SIG-M5 treated with dmso at 0.1 percent for 504 hours (cell line): Measurements from ENCODE around the gene RNF224.

ENCODE experiments used
- DNase-seq: peaks from one replicate; lab custom pipeline; 2025; ENCODE audit not compliant: unreplicated experiment; lab: John Stamatoyannopoulos, UW

The RNF224 gene

DNA sequence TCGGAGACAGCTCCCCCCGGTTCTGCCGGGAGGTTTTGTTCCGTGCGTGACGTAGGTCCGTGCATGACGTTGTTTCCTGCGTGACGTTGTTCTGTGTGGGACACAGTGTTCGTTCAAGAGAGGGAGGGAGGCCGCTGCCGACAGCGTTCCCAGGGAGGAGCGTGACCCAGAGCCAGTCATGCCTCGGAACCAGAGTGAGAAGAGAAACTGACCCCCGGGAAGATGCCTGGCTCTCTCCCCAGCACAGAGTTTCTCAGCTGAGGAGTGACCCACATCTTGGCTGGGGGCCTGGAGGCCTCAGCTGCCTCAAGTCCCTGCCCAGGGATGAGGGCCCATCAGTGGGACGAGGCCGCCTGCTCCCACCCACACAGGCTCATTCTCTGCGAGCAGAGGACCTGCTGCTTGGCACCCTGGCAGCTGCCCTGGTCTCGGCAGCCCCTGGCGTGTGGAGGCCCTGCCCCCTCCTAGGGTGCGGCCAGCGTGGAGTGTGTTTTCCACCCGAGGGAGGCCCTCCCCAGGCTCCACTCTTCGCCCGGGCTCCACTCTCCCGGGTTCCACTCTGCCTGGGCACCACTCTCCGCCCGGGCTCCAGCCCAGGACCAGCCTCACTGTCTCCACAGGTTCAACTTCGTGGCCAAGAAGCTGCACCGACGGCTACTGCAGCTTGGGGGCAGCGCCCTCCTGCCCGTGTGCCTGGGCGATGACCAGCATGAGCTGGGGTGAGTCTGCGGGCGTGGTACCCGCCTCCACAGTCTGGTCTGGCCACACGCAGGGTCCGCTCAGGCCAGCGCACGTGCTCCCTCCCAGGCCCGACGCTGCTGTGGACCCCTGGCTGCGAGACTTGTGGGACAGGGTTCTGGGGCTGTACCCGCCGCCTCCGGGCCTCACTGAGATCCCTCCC is 13.9 kb upstream of the RNF224 start:
- DNase-seq = no peak

GRCh38 chr9:137214620-137215019 is 12.7 kb upstream of the RNF224 start:
- no peak for DNase-seq

DNA sequence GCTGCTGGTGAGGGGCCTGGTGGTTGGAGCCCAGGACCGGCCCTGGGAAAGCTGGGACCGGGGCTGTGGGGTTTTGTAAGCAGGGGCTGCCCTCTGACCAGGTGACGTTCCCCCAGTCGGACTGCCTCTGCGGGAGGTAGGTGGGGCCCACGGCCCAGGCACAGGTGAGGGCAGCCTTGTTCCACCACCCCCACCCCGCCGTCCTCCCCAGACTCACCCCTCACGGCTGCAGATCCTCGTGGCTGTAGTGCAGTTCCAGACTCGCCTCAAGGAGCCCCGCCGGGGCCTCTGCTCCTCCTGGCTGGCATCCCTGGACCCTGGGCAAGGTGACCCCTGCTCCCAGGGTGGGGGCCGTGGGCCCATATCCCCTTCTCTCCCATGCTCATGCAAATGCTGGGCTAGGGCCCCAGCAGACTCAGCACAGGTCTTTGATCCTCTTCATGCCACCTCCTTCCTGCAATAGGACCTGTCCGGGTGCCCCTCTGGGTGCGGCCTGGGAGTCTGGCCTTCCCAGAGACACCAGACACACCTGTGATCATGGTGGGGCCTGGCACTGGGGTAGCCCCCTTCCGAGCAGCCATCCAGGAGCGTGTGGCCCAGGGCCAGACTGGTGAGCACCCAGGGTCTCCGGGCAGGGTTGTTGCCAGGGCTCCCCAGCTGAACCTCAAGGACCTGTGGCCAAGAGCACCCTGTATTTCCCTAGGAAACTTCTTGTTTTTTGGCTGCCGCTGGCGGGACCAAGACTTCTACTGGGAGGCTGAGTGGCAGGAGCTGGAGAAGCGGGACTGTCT is 11.9 kb upstream of the RNF224 start:
- DNase-seq = no peak

GRCh38 chr9:137216188-137216965 is 10.9 kb upstream of the RNF224 start:
- DNase-seq = no peak

DNA sequence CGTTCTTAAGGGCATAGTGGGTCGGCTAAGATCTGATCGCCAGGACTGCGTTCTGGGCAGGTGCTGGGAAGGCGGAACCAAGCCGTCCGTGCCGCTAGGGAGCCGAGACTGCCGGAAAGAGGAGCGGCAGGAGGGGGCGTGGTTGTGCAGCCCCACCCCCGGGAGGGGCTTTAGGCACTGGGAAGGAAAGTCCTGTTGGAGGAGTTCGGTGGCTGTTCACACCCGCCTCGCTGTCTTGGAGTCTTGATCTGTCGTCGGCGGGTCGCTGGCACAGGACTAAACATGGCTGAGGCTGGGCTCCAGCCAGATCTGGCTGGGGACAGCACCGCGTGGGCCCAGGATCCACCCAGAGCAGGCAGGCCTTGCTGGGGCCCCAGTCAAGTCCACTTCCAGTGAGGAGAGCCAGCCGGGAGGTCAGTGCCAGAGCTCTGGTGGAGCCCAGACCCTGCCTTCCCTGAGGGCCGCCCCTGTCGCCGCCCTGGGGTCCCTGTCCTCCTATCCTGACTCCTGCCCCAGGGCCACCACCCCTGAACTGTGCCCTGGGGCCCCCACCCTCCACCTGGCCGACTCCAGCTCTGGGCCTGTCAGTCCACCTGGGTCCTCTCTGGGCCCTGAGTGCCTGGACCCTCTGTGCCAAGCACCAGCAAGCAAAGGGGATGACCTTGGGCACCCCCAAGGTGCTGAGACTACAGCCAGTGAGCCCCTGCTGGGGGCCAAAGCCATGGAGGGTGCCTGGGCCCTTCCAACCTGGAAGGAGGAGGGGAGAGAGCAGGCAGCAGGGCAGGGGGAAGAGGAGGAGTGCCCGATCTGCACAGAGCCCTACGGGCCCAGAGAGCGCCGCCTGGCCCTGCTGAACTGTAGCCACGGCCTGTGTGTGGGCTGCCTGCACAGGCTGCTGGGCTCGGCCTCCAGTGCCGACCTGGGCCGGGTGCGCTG is 9.8 kb upstream of the RNF224 start:
- peak; percentile 32 for DNase-seq

- DNase-seq = no peak
Measured at GRCh38 chr9:137218212-137218753, 9.0 kb upstream of the RNF224 start.

DNA sequence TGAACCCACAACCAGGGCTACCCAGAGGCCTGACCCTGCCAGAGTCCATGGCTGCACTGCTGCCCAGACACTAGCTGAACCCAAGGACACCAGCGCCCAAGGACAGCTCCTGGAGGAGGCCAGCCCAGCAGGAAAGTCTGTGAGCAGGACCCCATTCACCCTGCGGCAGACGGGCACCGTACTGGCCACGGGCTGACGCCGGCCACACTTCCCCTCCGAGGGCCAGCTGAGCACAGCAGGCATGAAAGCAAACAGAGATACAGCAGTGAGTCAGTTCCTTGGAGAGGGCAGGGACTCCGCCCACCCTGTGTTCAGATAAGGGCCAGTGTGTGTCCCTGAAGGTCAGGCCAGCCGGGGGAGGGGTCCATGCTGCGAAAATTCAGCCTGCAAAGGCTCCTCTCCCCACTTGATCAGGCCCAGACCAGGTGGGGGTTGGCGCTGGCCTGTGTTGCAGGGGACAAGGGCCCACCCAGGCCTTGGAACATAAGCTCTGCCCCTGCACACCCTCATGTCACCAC is 8.5 kb upstream of the RNF224 start:
- no peak for DNase-seq

DNA sequence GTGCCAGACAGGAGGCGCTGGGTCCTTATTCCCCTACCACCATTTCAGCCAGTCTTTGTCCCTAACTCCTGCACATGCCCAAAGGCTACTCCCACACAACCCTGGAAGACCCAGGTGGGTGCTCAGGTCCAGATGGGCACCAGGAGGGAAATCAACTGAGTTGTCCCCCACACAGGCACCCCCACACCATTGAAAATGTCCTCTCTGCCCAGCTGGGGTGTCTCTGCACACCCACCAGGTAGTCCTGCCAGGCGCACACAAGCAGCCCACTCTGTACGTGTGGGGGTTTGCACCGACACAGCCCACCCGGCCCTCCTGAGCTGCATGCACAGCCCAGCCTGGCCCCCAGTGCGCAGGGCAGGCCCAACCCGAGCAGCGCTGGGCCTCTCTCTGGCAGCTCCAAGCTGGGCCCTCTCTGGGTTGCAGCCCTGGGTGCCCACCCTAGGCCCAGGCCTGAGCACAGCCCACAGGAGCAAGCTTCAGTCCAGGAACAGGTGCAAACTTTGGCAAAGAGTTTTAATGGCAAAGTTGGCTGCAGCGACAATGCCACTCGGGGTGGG is 7.5 kb upstream of the RNF224 start:
- DNase-seq = no peak

GRCh38 chr9:137220317-137221094 is 6.8 kb upstream of the RNF224 start:
- DNase-seq = no peak

DNA sequence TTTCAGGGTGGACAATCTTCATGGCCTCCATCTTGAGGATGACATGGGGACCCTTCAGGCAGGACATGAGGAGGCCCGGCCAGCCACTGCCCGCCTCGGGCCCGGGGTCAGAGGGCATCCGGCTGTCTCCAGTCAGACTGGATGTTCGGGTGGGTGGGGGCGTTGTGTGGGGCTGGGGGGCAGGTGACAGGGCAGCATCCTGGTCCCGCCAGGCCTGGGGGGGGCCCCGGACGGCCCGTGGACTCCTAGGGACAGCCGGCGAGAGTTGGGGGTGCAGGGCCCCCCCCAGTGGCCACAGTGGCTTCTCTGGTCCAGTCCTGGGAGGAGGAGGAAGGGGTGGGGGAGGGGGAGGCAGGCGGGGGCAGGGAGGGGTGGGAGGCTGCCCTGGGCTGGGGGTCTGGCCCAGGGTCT is 6.2 kb upstream of the RNF224 start:
- DNase-seq = no peak

DNA sequence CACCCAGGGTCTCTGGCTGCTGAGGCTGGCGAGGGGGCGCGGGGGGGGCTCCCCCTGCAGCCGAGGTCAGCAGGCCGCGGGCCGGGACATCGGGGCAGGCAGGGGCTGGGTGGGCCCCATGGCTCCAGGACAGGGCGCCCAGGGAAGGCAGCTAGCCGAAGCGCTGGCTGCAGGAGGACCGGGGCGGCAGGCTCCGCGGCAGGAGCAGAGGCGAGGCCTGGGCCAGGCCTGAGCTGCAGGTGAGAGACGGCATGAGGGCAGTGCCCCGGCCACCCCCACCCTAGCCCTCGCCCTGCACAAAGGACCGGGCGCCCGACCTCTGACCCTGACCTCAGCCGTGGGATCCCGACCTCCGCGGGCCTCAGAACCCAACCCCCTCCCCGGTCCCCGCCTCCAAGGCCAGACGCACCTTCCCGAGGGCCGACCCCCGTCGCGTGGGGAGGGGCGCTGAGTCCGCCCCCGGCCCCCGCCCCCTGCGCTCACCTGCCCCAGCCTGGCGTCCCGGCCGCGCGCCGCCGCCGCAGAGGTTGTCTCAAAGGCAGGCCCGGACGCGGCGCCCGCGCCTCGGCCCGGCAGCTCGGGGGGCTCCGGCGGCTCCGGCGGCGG is 5.7 kb upstream of the RNF224 start:
- DNase-seq = no peak

GRCh38 chr9:137222190-137223077 is 4.9 kb upstream of the RNF224 start, which contains the start of gene RNF208:
Gene RNF208 (minus strand): TSS chr9:137222240. CDS start chr9:137221212, 1,028 bp downstream.
- DNase-seq = no peak

DNA sequence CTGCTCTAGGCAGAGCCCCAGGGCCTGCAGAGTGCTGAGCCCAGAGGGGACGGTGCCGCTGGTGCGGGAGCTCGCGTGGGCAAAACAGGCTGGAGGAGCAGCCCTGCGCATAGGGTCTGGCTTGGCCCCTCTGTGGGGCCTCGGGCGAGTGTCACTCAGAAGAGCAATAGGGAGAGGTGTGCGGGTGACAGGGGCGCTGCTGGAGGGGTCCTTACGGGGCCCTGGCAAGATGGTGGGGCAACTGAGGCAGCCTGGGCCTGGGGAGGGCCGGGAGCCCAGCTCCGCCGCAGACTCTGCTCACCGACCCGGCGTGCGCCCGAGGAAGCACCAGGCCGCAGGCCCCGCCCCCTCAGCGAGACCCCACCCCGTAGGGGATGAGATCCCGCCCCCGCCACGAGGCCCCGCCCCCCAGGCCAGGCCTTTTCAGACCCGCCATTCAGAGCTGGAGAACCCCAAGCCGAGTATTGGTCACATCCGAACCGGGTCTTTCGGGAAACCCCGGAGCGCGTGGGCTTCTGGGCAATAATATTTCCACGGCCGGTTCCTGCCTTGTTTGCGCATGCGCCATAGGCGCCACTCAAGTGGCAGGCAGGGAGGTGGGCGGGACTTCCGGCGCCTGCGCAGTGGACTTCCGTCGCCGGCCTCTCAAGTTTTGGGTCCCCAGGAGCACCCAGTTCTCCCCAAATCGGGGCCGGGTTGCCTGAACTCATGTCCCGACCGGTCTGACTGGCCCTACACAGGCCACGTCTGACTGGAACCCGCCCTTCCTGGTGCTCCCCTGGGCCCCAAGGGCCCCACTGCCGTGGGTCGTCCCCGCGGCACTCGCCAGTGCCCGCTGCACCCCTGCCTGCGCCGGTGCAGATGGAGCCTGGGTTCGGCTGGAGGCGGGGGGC is 4.0 kb upstream of the RNF224 start:
- DNase-seq = peak; percentile 95

DNA sequence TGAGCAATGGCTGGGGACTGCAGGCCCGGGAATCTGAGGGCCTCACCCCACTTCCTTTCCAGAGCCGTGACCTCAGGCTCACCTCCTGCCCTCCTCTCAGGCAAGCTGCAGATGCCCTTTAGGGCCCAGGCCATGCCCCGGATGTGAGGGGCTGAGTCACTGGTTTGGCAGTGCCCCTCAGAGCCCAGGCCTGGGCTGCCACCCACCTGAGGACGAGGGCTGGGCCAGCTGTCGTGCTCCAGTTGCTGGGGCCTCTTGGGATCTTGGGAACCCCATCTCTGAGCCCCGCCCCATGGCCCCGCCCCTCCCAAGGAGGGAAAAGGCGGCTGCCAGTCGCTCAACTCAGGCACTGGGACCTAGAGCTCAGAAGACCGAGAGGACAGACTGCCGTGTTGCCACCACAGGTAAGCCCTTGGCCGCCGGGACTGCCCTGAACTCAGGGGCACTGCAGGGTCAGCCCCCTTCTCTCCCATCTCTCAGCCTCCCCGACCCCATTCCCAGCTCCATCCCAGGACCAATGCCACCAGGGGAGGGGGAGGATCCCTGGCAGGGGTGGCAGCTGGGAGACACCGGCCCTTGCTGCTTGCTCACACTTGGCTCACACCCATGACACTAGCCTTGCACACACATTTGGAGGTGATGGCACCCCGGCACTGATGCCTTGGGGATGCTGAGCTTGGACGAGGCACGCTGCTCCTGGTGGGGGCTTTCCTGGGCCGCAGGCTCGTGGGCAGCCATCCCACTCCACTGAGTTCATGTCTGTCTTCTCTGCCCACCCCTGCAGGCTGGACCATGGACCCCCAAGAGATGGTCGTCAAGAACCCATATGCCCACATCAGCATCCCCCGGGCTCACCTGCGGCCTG is 2.2 kb upstream of the RNF224 start, which contains the start of gene CYSRT1:
Gene CYSRT1 (plus strand): TSS at position 345 of the 865 bp plus-strand sequence. CDS start 448 bp downstream, at position 793.
- DNase-seq = no peak

DNA sequence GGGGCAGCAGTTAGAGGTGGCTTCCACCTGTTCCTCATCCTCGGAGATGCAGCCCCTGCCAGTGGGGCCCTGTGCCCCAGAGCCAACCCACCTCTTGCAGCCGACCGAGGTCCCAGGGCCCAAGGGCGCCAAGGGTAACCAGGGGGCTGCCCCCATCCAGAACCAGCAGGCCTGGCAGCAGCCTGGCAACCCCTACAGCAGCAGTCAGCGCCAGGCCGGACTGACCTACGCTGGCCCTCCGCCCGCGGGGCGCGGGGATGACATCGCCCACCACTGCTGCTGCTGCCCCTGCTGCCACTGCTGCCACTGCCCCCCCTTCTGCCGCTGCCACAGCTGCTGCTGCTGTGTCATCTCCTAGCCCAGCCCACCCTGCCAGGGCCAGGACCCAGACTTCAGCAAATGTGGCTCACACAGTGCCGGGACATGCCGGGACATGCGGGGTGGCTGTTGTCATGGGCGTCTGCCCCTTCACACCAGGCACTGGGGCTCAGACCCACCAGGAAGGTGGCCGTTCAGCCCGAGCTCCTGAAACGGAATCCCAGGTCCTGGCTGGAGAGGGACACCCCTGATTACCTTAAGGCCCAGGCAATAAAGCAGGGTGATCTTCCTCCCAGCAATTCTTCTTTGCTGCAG is 1.5 kb upstream of the RNF224 start:
- DNase-seq = no peak
